Bronchial epithelial cell (primary cell): ENCODE results near the gene CA10. TPM values are rescaled to one million over a fixed set of nuclear protein-coding genes. Genes with fewer than 3 reads are reported as not detected.
A peak's percentile ranks its signal among the peaks of the same experiment; 100 is the strongest.

Experiments
- DNase-seq: peaks from one replicate; pipeline ENCODE4 v3.0.0-alpha.2; 2010; ENCODE audit warnings: low read depth
- FAIRE-seq: peaks from 2 replicates; lab custom pipeline; 2011; peaks lifted over from hg19 to GRCh38; lab: Jason Lieb, UNC
- H3K27me3 ChIP-seq: 2 replicates; pipeline ENCODE4 v1.5.1; 2011; ENCODE audit warnings: low read length; ENCODE audit not compliant: control insufficient read depth, insufficient read depth
- H3K36me3 ChIP-seq: 2 replicates; pipeline ENCODE4 v1.5.1; 2011; ENCODE audit warnings: low read length; ENCODE audit not compliant: control insufficient read depth, insufficient read depth
- H3K4me3 ChIP-seq: 2 replicates; pipeline ENCODE4 v1.5.1; 2011; ENCODE audit warnings: mild to moderate bottlenecking, low read depth, low read length, control low read depth
- CTCF ChIP-seq: IDR thresholded peaks from 2 replicates; pipeline ENCODE4 v1.5.1; 2011; ENCODE audit warnings: mild to moderate bottlenecking, moderate library complexity, low read length, control low read depth, inconsistent platforms; ENCODE audit not compliant: insufficient read depth, severe bottlenecking
- total RNA-seq: library from RNA; depleted of rRNA; stranded (reverse); fragments of >200 nt; gene quantifications from 2 replicates; pipeline ENCODE4 v1.2.1, GENCODE V29; 2014

CA10 gene
- total RNA-seq, 1 donor from 2014 or later: not detected

- FAIRE-seq (no peak), DNase-seq (no peak)
- Histone ChIP-seq H3K4me3 (no peak overlapping the region), H3K36me3 (no peaks in the 10 kb centered on the region), H3K27me3 (no peaks in the 10 kb centered on the region)
- TF ChIP-seq CTCF: no peak
These were observed 52.4 kb downstream of the CA10 start for GRCh38 chr17:52106072-52106471.

- no peak for FAIRE-seq
- Histone ChIP-seq H3K4me3 (no peak overlapping the region), H3K27me3 (no peaks in the 10 kb centered on the region), H3K36me3 (no peaks in the 10 kb centered on the region)
- peak; percentile 60 for DNase-seq
- no peak for TF ChIP-seq CTCF
These were observed 52.9 kb downstream of the CA10 start for GRCh38 chr17:52105591-52105990.

- Histone ChIP-seq H3K36me3 (no peaks in the 10 kb centered on the region), H3K27me3 (no peaks in the 10 kb centered on the region), H3K4me3 (no peak overlapping the region)
- FAIRE-seq (no peak), DNase-seq (no peak)
- no peak for TF ChIP-seq CTCF
These were observed 62.5 kb downstream of the CA10 start for GRCh38 chr17:52096056-52096455.

GRCh38 chr17:52084176-52084575, 74.3 kb downstream of the CA10 start:
- no peak overlapping the region for H3K4me3 ChIP-seq
- no peaks in the 10 kb centered on the region for H3K36me3 ChIP-seq
- FAIRE-seq: no peak
- no peak for DNase-seq
- H3K27me3 ChIP-seq: no peaks in the 10 kb centered on the region
- TF ChIP-seq CTCF: no peak

- FAIRE-seq (no peak), DNase-seq (peak; percentile 3)
- no peak for TF ChIP-seq CTCF
- Histone ChIP-seq H3K4me3 (no peak overlapping the region), H3K27me3 (no peaks in the 10 kb centered on the region), H3K36me3 (no peaks in the 10 kb centered on the region)
These were observed 79.0 kb downstream of the CA10 start for GRCh38 chr17:52079496-52079895.

GRCh38 chr17:52071712-52072111, 86.8 kb downstream of the CA10 start:
- Histone ChIP-seq H3K4me3 (no peak overlapping the region), H3K27me3 (no peaks in the 10 kb centered on the region), H3K36me3 (no peaks in the 10 kb centered on the region)
- DNase-seq: no peak
- no peak for TF ChIP-seq CTCF
- no peak for FAIRE-seq
